Measurements from ENCODE around the gene TMEM256.

The TMEM256 gene

DNA sequence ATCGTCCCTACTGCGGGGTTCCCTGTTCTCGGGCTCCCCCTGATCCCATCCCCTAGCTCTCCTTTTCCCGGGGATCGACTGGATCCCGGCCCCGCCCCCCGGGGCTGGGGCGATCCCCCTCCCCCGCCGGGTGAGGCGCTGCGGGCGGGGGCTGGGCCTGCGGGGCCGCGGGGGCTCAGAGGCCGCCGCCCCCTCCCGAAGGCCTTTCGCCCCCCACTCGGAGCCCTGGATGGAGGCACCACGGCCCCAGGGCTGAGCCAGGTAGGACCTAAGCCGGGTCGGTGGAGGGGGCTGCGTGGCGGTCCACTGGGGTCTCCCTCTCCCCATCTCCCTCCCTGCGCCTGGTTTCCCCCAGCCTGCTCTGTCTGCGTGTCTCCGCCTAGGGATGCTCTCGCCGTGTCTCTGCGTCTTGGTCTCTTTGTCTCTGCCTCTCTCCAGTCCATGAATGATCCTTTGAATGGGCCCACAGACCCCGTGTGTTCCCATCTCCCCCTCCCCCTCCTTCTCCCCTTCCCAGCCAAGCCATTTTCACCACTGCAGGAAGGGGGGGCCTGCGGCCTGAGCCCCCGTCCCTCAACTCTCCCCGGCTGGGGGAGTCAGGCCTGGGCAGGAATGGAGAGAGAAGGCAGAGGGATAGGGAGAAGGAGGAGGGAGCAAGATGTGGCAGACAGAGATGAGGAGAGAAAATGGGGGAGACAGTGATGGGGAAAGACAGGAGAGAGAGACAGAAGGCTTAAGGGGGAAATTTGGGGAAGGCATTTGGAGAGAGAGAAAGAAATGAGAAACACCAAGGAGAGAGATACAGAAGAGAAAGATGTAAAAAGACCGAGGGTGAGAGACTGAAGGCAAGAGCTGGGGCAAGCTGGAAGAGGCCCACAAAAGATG, 1.7 kb upstream of the TMEM256 start:
- peak overlapping the region; percentile 69 for H3K4me3 ChIP-seq (ENCODE audit: low read depth, low read length)
- no peaks in the 10 kb centered on the region for H3K27me3 ChIP-seq (replicated peaks)
- no peak overlapping the region for H3K27ac ChIP-seq
- TF ChIP-seq CTCF (IDR thresholded peaks at IDR 0.05; ENCODE audit: low read depth, low read length, missing control alignments) = no peak
- H3K36me3 ChIP-seq (replicated peaks) = peaks cover 13% of the 10 kb centered on the region
- in situ Hi-C loops (cut with HindIII; ENCODE audit: low pct_ligation_motif_present, low sequenced_read_pairs) = no loop called here
- no peak for DNase-seq

DNA sequence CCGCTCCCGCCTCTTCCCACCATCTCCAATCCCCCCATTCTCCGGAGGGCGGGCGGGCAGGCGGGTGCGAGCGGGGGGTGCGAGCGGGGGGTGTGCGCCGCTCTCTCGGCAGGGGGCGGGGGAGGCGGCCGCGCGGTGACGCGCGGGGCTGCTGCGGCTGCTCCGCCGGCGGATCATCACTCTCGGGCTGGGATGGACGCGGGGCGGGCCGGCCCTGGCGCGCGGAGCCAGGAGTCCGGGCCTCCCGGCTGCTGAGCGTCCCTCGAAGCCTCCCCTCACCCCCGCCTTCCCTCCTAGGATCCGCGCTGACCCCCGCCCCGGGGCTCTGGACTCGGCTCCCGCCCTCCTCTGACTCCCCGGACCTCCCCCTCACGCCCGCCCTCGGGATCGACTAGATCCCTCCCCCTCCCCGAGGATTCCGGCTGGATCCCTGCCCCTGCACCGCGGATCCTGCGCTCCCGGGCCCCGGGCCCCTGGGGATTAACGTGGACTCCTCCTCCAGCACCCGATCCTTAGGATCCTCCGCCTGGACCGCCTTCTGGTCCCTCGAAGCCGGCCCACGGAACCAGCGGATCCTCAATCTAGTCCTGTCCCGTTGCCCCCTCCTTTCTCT, 946 bp upstream of the TMEM256 start:
- no peak for TF ChIP-seq CTCF (IDR thresholded peaks at IDR 0.05; ENCODE audit: low read depth, low read length, missing control alignments)
- in situ Hi-C loops (cut with HindIII; ENCODE audit: low pct_ligation_motif_present, low sequenced_read_pairs) = no loop called here
- peak overlapping the region; percentile 8 for H3K27ac ChIP-seq
- H3K4me3 ChIP-seq (ENCODE audit: low read depth, low read length) = peak overlapping the region; percentile 69
- peaks cover 8% of the 10 kb centered on the region for H3K36me3 ChIP-seq (replicated peaks)
- no peaks in the 10 kb centered on the region for H3K27me3 ChIP-seq (replicated peaks)
- peak; percentile 32 for DNase-seq

DNA sequence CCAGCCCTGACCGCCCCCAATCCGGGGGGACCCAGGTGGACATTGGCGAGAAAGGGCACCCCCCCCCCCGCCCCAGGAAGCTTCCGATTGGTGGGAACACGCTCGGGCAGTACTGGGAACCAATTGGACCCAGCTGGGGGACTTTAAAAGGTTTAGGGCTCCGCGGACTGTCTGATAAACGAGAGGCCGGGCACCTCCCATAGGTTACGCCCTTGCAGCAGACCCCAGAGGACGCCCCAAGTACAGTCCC, 245 bp downstream of the TMEM256 start:
- Histone ChIP-seq H3K4me3 (ENCODE audit: low read depth, low read length) (peak overlapping the region; percentile 83), H3K36me3 (replicated peaks) (peaks cover under 1% of the 10 kb centered on the region), H3K27me3 (replicated peaks) (no peaks in the 10 kb centered on the region), H3K27ac (peak overlapping the region; percentile 51)
- TF ChIP-seq CTCF (IDR thresholded peaks at IDR 0.05; ENCODE audit: low read depth, low read length, missing control alignments) = no peak
- in situ Hi-C loops (cut with HindIII; ENCODE audit: low pct_ligation_motif_present, low sequenced_read_pairs) = no loop called here
- DNase-seq = no peak

DNA sequence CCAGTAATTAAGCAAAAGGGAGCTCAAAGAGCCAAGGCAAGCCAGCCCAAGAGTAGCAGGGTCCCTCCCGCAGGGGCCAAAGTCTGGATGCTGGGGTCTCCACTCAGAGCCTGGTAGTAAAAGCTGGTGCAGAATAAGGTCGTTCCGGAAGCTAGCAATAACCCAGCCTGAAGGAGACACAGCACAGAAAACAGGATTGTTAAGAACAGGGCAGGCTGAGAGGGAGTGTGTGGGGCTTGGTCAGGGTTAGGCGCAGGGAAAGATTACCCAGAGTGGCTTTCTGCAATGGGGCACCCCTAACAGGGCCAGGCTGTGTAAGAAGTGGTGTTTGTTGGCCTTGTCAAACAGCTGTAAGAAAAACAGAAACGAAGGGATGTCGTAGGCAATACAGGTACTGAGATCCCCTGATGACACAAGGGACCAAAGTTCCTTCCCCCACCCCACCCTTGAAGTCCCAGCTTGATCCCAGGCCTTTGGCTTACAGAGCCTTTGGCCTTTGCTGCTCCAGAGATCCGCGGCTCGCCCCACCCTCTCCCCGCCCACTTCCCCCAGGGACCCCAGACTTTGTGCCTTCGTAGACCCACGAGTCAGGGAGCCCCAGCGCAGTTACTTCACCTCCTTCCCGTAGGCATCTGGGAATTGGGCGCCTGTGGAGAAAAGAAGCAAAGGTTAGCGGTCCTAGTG, 712 bp downstream of the TMEM256 start:
- Histone ChIP-seq H3K36me3 (replicated peaks) (no peaks in the 10 kb centered on the region), H3K4me3 (ENCODE audit: low read depth, low read length) (peak overlapping the region; percentile 83), H3K27me3 (replicated peaks) (no peaks in the 10 kb centered on the region), H3K27ac (peak overlapping the region; percentile 51)
- in situ Hi-C loops (cut with HindIII; ENCODE audit: low pct_ligation_motif_present, low sequenced_read_pairs) = no loop called here
- TF ChIP-seq CTCF (IDR thresholded peaks at IDR 0.05; ENCODE audit: low read depth, low read length, missing control alignments) = no peak
- DNase-seq = no peak

DNA sequence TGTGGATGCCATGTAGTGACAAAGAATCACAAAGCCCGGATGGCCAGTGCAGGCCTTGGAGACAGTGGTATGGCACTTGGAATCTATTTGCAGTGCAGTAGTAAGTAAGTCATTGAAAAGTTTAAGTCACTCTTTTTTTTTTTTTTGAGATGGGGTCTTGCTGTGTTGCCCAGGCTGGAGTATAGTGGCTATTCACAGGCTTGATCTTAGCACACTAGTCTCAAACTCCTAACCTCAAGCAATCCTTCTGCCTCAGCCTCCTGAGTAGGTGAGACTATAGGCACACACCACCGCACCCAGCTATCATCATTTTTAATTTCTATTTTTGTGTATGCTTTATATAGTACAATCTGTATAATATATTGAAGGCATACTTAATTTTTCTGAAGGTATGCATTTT, 5.3 kb downstream of the TMEM256 start:
- in situ Hi-C loops (cut with HindIII; ENCODE audit: low pct_ligation_motif_present, low sequenced_read_pairs) = no loop called here

More for the DNA sequence above, 5.3 kb downstream of the TMEM256 start:
- DNase-seq = no peak
- Histone ChIP-seq H3K27ac (no peak overlapping the region), H3K27me3 (replicated peaks) (no peaks in the 10 kb centered on the region), H3K36me3 (replicated peaks) (no peaks in the 10 kb centered on the region), H3K4me3 (ENCODE audit: low read depth, low read length) (no peak overlapping the region)
- TF ChIP-seq CTCF (IDR thresholded peaks at IDR 0.05; ENCODE audit: low read depth, low read length, missing control alignments) = no peak

Measured in brain microvascular endothelial cell (primary cell).